ENCODE measurements around the gene TMCO5A.

DNA sequence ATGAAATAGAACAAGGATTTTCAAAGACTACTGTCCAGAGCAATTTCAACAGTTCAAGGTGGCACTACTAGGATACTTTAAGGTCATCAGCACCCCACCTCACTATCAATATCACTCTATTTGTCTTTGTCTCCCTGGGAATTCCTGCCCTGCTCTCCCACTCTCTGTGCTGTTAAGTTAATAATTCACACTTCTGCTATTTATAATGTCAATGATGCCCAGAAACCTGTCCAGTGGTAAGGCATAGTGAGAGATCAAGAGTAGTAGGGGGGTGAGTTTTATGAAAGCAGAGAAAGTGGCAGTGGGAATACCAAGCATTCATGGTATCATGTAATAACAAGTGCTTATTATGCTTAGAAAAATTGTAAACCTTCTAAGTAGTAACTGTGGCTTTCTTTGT is 7.3 kb downstream of the TMCO5A start:
- no peak for TF ChIP-seq CTCF (IDR thresholded peaks at IDR 0.05)
- TF ChIP-seq POLR2A (IDR thresholded peaks at IDR 0.05) = no peak

Measured in adrenal gland (tissue), 5 donors.